22Rv1 (cell line): ENCODE measurements around the gene ZC3HAV1L.
"Not testable (repeated sequence)": the region's sequence is repeated elsewhere in the genome, so short reads cannot be mapped to it uniquely, and the experiment has no call there.

Experiments used
- H3K27ac ChIP-seq: fragments of 450-650 bp; 2 replicates; pipeline ENCODE4 v1.5.1; 2017
- ZFX ChIP-seq: fragments of 450-650 bp; IDR thresholded peaks from 2 replicates; pipeline ENCODE4 v1.6.1; 2017; ENCODE audit warnings: antibody characterized with exemption, borderline replicate concordance
- TF ChIP-seq, protein P1 (sequence below): fragments of 450-650 bp; IDR thresholded peaks from 2 replicates; pipeline ENCODE4 v1.5.1; 2017; ENCODE audit warnings: mild to moderate bottlenecking

ZC3HAV1L gene

DNA sequence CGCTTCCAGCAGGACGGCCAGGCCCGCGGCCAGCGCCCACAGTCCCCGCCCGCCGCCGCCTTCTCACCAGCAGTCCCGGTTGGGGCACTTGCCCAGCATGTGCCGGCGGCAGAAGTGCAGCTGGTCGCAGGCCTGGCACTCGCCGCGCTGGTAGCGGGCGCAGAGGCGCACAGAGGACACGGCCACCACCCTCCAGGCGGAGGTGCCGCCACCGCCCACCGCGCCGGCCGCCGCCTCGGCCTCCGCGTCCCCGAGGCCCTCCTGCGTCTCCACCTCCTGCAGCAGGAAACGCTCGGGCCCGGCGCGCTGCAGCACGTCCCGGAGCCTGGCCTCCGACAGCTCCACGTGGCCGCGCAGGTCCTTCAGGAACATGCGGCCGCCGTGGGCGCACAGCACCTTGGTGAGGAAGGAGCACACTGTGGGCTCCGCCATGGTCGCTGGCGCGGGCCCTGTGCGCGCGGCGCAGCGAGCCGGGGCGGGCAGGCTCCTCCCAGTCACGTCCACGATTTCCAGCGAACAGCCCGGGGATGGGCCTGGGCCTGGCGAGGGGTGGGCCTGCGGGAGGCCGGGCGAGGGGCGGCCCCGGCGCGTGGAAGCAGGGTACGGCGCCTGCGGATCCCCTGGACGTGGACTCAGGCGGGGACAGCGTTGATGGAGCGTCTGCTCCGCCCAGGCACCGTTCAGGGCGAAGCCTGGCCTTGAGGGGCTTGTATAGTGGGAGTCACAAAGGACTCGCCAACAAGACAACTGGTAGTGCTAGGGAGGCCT, at the start of gene ZC3HAV1L:
Gene ZC3HAV1L, minus strand, starts transcription at position 457 of the 768 bp plus-strand sequence. Its CDS starts 25 bp downstream, at position 432.
- peak within 1 kb of the TSS; percentile 70 for H3K27ac ChIP-seq
- TF ChIP-seq, protein P1, sequence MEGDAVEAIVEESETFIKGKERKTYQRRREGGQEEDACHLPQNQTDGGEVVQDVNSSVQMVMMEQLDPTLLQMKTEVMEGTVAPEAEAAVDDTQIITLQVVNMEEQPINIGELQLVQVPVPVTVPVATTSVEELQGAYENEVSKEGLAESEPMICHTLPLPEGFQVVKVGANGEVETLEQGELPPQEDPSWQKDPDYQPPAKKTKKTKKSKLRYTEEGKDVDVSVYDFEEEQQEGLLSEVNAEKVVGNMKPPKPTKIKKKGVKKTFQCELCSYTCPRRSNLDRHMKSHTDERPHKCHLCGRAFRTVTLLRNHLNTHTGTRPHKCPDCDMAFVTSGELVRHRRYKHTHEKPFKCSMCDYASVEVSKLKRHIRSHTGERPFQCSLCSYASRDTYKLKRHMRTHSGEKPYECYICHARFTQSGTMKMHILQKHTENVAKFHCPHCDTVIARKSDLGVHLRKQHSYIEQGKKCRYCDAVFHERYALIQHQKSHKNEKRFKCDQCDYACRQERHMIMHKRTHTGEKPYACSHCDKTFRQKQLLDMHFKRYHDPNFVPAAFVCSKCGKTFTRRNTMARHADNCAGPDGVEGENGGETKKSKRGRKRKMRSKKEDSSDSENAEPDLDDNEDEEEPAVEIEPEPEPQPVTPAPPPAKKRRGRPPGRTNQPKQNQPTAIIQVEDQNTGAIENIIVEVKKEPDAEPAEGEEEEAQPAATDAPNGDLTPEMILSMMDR, result no peak
- TF ChIP-seq ZFX, result peak; percentile 58; the same call in 1 of the 2 replicates

DNA sequence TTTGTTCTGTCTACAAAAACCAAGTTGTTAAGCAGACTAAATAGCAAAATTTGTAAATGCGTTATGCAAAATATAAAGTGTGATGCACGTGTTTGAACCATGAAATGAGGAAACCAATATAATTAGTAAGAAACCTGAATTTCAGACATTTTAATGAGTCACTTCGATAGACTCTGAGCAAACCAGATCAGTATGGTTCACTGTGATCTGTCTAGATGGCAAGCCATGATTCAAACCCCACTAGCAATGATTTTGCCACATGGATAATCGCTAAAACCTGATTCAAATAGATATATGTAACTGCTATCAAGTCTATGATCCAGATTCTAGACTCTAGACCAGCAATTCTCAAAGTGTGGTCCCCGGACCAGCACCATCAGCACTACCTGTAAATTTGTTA, 48.9 kb upstream of the ZC3HAV1L start:
- TF ChIP-seq, protein P1, result no peak
- no peak for TF ChIP-seq ZFX
- H3K27ac ChIP-seq, result no peak overlapping the region

DNA sequence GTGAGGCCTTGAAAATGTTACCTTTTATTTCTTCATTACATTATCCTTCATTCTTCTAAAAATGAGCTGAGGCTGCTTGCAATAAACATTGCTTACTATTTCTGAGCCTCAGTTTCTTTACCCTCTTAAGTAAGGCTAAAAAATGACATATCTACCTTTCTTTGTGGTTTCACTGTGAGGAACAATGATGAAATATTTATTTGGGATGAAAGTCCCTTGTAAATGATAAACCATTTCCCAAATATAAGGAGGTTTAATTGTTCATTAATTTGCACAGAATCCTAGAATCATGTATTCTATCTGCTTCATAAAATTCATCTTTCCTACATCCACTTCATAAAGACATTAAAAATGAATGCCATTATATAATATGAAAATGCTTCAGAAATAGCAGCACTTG, 45.7 kb upstream of the ZC3HAV1L start:
- no peak for TF ChIP-seq ZFX
- H3K27ac ChIP-seq, result no peak overlapping the region

DNA sequence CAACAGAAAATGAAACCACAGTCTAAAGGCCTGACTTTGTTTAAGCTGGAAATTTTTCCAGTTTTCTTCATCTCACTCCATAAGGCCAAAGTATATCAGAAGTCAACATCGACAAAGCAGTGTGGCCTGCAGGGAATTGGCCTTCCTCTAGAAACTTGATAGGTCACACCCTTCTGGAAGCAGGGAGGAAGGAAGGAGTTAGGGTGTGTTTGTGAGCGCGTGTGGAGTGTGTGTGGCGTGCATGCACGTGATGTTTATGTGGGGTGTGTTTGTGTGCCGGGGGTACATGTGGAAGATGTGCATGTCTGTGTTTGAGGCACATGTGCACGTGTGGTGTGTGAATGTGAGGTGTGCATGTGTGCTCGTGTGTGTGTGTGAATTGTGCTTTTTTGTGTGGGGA, 45.1 kb upstream of the ZC3HAV1L start:
- TF ChIP-seq, protein P1, result no peak
- TF ChIP-seq ZFX, result no peak
- no peak overlapping the region for H3K27ac ChIP-seq

GRCh38 chr7:139079861-139080260, 44.0 kb upstream of the ZC3HAV1L start:
- no peak for TF ChIP-seq ZFX
- TF ChIP-seq, protein P1, result no peak

GRCh38 chr7:139078911-139079310, 43.1 kb upstream of the ZC3HAV1L start:
- no peak overlapping the region for H3K27ac ChIP-seq
- TF ChIP-seq, protein P1, result no peak
- no peak for TF ChIP-seq ZFX

More at GRCh38 chr7:139079861-139080260, 44.0 kb upstream of the ZC3HAV1L start:
- no peak overlapping the region for H3K27ac ChIP-seq

- no peak overlapping the region for H3K27ac ChIP-seq
- TF ChIP-seq ZFX, result no peak
- TF ChIP-seq, protein P1, result no peak
Measured at GRCh38 chr7:139078399-139078798, 42.6 kb upstream of the ZC3HAV1L start.

GRCh38 chr7:139077706-139078105, 41.9 kb upstream of the ZC3HAV1L start:
- H3K27ac ChIP-seq, result not testable (repeated sequence)
